CD4-positive, CD25-positive, alpha-beta regulatory T cell (primary cell): ENCODE results near the gene TRH. TPM values are rescaled to one million over a fixed set of nuclear protein-coding genes. Genes with fewer than 3 reads are reported as not detected.

Experiments
- ATAC-seq, 2 donors: fragments of 150-1000 bp; cut with Tn5 transposase; one replicate each; pipeline ENCODE4 v1.10.0; 2021; ENCODE audit warnings: low read depth in 2 of 2, moderate number of reproducible peaks in 2 of 2, moderate library complexity in 1 of 2
- DNase-seq, 3 donors: peaks; one replicate each; pipeline versions ENCODE4 v3.0.0 to v3.0.0-alpha.2; 2012 to 2022; ENCODE audit warnings: mixed read lengths in 1 of 3
- H3K27ac ChIP-seq: one replicate; pipeline ENCODE4 v1.7.0; 2013; ENCODE audit warnings: mild to moderate bottlenecking, low read length; ENCODE audit not compliant: insufficient read depth, poor library complexity, severe bottlenecking
- H3K27me3 ChIP-seq: one replicate; pipeline ENCODE4 v1.7.0; 2013; ENCODE audit warnings: low read length; ENCODE audit not compliant: control insufficient read depth, insufficient read depth
- H3K36me3 ChIP-seq: one replicate; pipeline ENCODE4 v1.7.0; 2013; ENCODE audit warnings: mild to moderate bottlenecking, low read length, moderate library complexity; ENCODE audit not compliant: control insufficient read depth, insufficient read depth
- H3K4me1 ChIP-seq: 2 replicates; pipeline ENCODE4 v1.7.0; 2013; ENCODE audit warnings: mild to moderate bottlenecking, low read length; ENCODE audit not compliant: insufficient read depth, control insufficient read depth, poor library complexity, severe bottlenecking
- H3K4me3 ChIP-seq: one replicate; pipeline ENCODE4 v1.7.0; 2013; ENCODE audit warnings: low read depth, mild to moderate bottlenecking, low read length, moderate library complexity
- H3K9me3 ChIP-seq, 2 experiments: 1 replicate in 1 of 2; 2 replicates in 1 of 2; pipeline ENCODE4 v1.7.0; 2013; ENCODE audit warnings: low read length in 2 of 2, mild to moderate bottlenecking in 1 of 2, moderate library complexity in 1 of 2; ENCODE audit not compliant: control insufficient read depth in 2 of 2
- H3K27ac Mint-ChIP-seq, 3 donors: one replicate each; pipeline ENCODE4 v1.8.0; 2020 to 2022; ENCODE audit warnings: mild to moderate bottlenecking in 3 of 3, mixed read lengths in 3 of 3, moderate library complexity in 2 of 3
- H3K27me3 Mint-ChIP-seq: one replicate; pipeline ENCODE4 v1.8.0; 2022; ENCODE audit warnings: mild to moderate bottlenecking, mixed read lengths
- H3K36me3 Mint-ChIP-seq: one replicate; pipeline ENCODE4 v1.8.0; 2020; ENCODE audit warnings: mixed read lengths
- H3K4me1 Mint-ChIP-seq, 4 donors: one replicate each; pipeline ENCODE4 v1.8.0; 2020 to 2022; ENCODE audit warnings: mixed read lengths in 4 of 4, mild to moderate bottlenecking in 1 of 4
- H3K4me3 Mint-ChIP-seq, 4 donors: one replicate each; pipeline ENCODE4 v1.8.0; 2020 to 2022; ENCODE audit warnings: mild to moderate bottlenecking in 4 of 4, mixed read lengths in 4 of 4, moderate library complexity in 3 of 4
- H3K9me3 Mint-ChIP-seq, 7 donors: one replicate each; pipeline ENCODE4 v1.8.0; 2020 to 2022; ENCODE audit warnings: mixed read lengths in 7 of 7, mild to moderate bottlenecking in 3 of 7, moderate library complexity in 2 of 7
- polyA plus RNA-seq, 4 donors: library from polyadenylated mRNA; unstranded; fragments of 300-500 nt; fragmentation: Illumina TruSeq; gene quantifications; one replicate each; pipeline ENCODE4 v1.2.3, GENCODE V29; 2021
- total RNA-seq: library from RNA; stranded (reverse); gene quantifications from one replicate; pipeline ENCODE4 v1.2.3, GENCODE V29; 2022

The TRH gene
- total and polyA plus RNA-seq, 5 donors from 2014 or later = not detected

GRCh38 chr3:129938140-129938930, 36.2 kb upstream of the TRH start:
- Mint-ChIP-seq H3K36me3 (no peaks in the 10 kb centered on the region), H3K27me3 (peaks cover 4% of the 10 kb centered on the region), H3K4me1 (peaks cover 0 to 15% (median 9%) of the 10 kb centered on the region in 4 donors)

GRCh38 chr3:129940086-129940485, 34.4 kb upstream of the TRH start:
- H3K36me3 ChIP-seq = no peaks in the 10 kb centered on the region
- DNase-seq (peak in 1 of 3 donors; percentile 69), ATAC-seq (no peak)
- no peaks in the 10 kb centered on the region for H3K36me3 Mint-ChIP-seq
- peak overlapping the region in 1 of 3 donors; percentile 65 for H3K27ac Mint-ChIP-seq
- no peaks in the 10 kb centered on the region for H3K27me3 ChIP-seq
- H3K27me3 Mint-ChIP-seq = no peaks in the 10 kb centered on the region
- H3K4me3 Mint-ChIP-seq = no peak overlapping the region
- peaks cover 5% of the 10 kb centered on the region for H3K4me1 ChIP-seq
- H3K4me3 ChIP-seq = no peak overlapping the region
- H3K9me3 Mint-ChIP-seq = peaks cover 0 to 5% (median 0%) of the 10 kb centered on the region in 7 donors
- H3K9me3 ChIP-seq = no peaks in the 10 kb centered on the region
- H3K27ac ChIP-seq = no peak overlapping the region
- peaks cover 0 to 11% (median 8%) of the 10 kb centered on the region in 4 donors for H3K4me1 Mint-ChIP-seq

More at GRCh38 chr3:129938140-129938930, 36.2 kb upstream of the TRH start:
- no peak overlapping the region for H3K4me3 ChIP-seq
- H3K9me3 ChIP-seq = no peaks in the 10 kb centered on the region
- DNase-seq (no peak), ATAC-seq (no peak)
- Mint-ChIP-seq H3K27ac (peak overlapping the region in 1 of 3 donors; percentile 45), H3K4me3 (no peak overlapping the region), H3K9me3 (peaks cover 0 to 1% (median 0%) of the 10 kb centered on the region in 7 donors)
- no peak overlapping the region for H3K27ac ChIP-seq
- H3K27me3 ChIP-seq = no peaks in the 10 kb centered on the region
- peaks cover 7% of the 10 kb centered on the region for H3K4me1 ChIP-seq
- no peaks in the 10 kb centered on the region for H3K36me3 ChIP-seq

GRCh38 chr3:129942296-129942695, 32.2 kb upstream of the TRH start:
- Histone ChIP-seq H3K27ac (no peak overlapping the region), H3K9me3 (no peaks in the 10 kb centered on the region), H3K4me1 (no peaks in the 10 kb centered on the region), H3K36me3 (no peaks in the 10 kb centered on the region), H3K27me3 (peaks cover 4% of the 10 kb centered on the region), H3K4me3 (no peak overlapping the region)
- DNase-seq = peak in 2 of 3 donors; percentile 7 to 54
- Mint-ChIP-seq H3K9me3 (peaks cover 0 to 7% (median 0%) of the 10 kb centered on the region in 7 donors), H3K4me1 (no peaks in the 10 kb centered on the region), H3K4me3 (peak overlapping the region in 1 of 4 donors; percentile 12), H3K27ac (no peak overlapping the region), H3K36me3 (no peaks in the 10 kb centered on the region), H3K27me3 (no peaks in the 10 kb centered on the region)
- ATAC-seq = peak in 1 of 2 donors; percentile 30

GRCh38 chr3:129943020-129943419, 31.5 kb upstream of the TRH start:
- Histone ChIP-seq H3K27me3 (peaks cover 6% of the 10 kb centered on the region), H3K9me3 (no peaks in the 10 kb centered on the region), H3K27ac (no peak overlapping the region), H3K36me3 (no peaks in the 10 kb centered on the region), H3K4me1 (no peaks in the 10 kb centered on the region), H3K4me3 (no peak overlapping the region)
- DNase-seq = no peak
- peaks cover 0 to 10% (median 0%) of the 10 kb centered on the region in 7 donors for H3K9me3 Mint-ChIP-seq
- H3K27ac Mint-ChIP-seq = no peak overlapping the region
- H3K4me1 Mint-ChIP-seq = no peaks in the 10 kb centered on the region
- no peaks in the 10 kb centered on the region for H3K36me3 Mint-ChIP-seq
- H3K27me3 Mint-ChIP-seq = no peaks in the 10 kb centered on the region
- no peak overlapping the region for H3K4me3 Mint-ChIP-seq
- no peak for ATAC-seq

- no peaks in the 10 kb centered on the region for H3K4me1 ChIP-seq
- H3K36me3 ChIP-seq = no peaks in the 10 kb centered on the region
- H3K27ac ChIP-seq = no peak overlapping the region
- Mint-ChIP-seq H3K4me1 (no peaks in the 10 kb centered on the region), H3K27ac (no peak overlapping the region), H3K9me3 (peaks cover 0 to 10% (median 0%) of the 10 kb centered on the region in 7 donors), H3K27me3 (no peaks in the 10 kb centered on the region), H3K36me3 (no peaks in the 10 kb centered on the region), H3K4me3 (no peak overlapping the region)
- H3K27me3 ChIP-seq = peaks cover 6% of the 10 kb centered on the region
- no peak for DNase-seq
- no peak overlapping the region for H3K4me3 ChIP-seq
- no peak for ATAC-seq
- no peaks in the 10 kb centered on the region for H3K9me3 ChIP-seq
Observed at GRCh38 chr3:129944709-129945108, 29.8 kb upstream of the TRH start.

GRCh38 chr3:129947538-129948240, 26.8 kb upstream of the TRH start:
- Histone ChIP-seq H3K4me3 (no peak overlapping the region), H3K9me3 (no peaks in the 10 kb centered on the region), H3K27ac (no peak overlapping the region), H3K27me3 (peaks cover 6% of the 10 kb centered on the region), H3K36me3 (no peaks in the 10 kb centered on the region), H3K4me1 (no peaks in the 10 kb centered on the region)
- Mint-ChIP-seq H3K27ac (peak overlapping the region in 1 of 3 donors; percentile 66), H3K4me1 (no peaks in the 10 kb centered on the region), H3K27me3 (peaks cover under 1% of the 10 kb centered on the region), H3K9me3 (peaks cover 0 to 10% (median 0%) of the 10 kb centered on the region in 7 donors), H3K4me3 (no peak overlapping the region), H3K36me3 (no peaks in the 10 kb centered on the region)
- ATAC-seq (no peak), DNase-seq (no peak)

DNA sequence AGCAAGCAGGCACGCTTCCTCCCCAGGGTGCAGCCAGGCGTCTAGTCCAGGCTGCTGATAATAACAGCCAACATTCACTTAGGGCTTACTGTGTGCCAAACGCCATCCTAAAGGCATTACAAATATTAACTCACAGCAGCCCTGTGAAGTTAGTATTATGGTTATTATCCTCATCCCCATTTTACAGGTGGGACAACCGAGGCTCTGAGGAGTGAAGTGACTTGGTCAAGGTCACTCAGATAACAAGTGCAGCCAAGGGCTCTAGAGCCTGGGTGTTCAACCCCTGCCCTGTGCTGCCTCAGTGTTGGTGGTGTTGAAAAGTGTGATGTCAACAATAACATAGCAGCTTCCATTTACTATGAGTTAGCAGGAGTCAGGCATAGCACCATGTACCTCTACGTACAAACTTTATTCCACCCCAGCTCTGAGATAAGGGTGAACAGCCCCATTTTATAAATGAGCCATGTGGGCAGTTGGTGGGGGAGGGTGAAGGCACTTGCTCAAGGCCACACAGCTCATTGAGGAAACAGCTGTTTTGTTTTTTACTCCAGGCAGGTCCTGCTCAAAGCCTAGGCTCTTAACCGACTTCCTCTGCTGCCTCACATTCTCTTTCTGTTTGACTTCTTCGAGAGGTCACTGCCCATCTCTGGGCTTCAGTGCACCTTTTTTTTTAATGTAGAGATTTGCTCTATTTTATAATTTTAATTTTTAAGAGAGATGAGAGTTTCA, 24.0 kb upstream of the TRH start:
- no peaks in the 10 kb centered on the region for H3K4me1 Mint-ChIP-seq
- H3K27me3 ChIP-seq = peaks cover 6% of the 10 kb centered on the region
- H3K36me3 Mint-ChIP-seq = no peaks in the 10 kb centered on the region
- H3K4me3 Mint-ChIP-seq = no peak overlapping the region
- H3K4me1 ChIP-seq = no peaks in the 10 kb centered on the region
- peaks cover 0 to 7% (median 0%) of the 10 kb centered on the region in 7 donors for H3K9me3 Mint-ChIP-seq
- no peak for ATAC-seq
- H3K36me3 ChIP-seq = no peaks in the 10 kb centered on the region
- peaks cover 12% of the 10 kb centered on the region for H3K27me3 Mint-ChIP-seq
- no peaks in the 10 kb centered on the region for H3K9me3 ChIP-seq
- H3K27ac Mint-ChIP-seq = no peak overlapping the region
- H3K4me3 ChIP-seq = no peak overlapping the region
- no peak overlapping the region for H3K27ac ChIP-seq
- peak in 1 of 3 donors; percentile 34 for DNase-seq
